T-helper 2 cell treated with Interferon-gamma antibody and Interleukin-4, amounts not matched to agents 100 ng/mL and 5 ng/mL, for 36 hours (primary cell): ENCODE data around the gene PDGFB. TPM values are rescaled to one million over a fixed set of nuclear protein-coding genes. Genes with fewer than 3 reads are reported as not detected.
"Not testable (repeated sequence)": the region's sequence is repeated elsewhere in the genome, so short reads cannot be mapped to it uniquely, and the experiment has no call there.

ENCODE experiments used
- intact Hi-C: fragments of 100-400 bp; cut with micrococcal nuclease; formaldehyde crosslinking; loops from one replicate; pipeline ENCODE4 v1.15.1; 2023
- total RNA-seq: library from RNA; stranded (reverse); gene quantifications from 2 replicates; pipeline ENCODE4 v1.2.3, GENCODE V29; 2022

PDGFB gene
- total RNA-seq, 1 donor from 2014 or later, result 0.30 TPM

GRCh38 chr22:39229688-39230260 is 15.0 kb downstream of the PDGFB start:
- intact Hi-C loops, result loop anchor here (10.0 kb wide), 1 partner anchor 55 kb away; no protein-coding TSS in a partner anchor

- intact Hi-C loops, result no loop called here
These were observed 15.7 kb downstream of the PDGFB start for GRCh38 chr22:39229075-39229474.

- intact Hi-C loops, result no loop called here
These were observed 17.1 kb downstream of the PDGFB start for GRCh38 chr22:39227542-39228272.

GRCh38 chr22:39226353-39226752 is 18.4 kb downstream of the PDGFB start:
- intact Hi-C loops, result no loop called here

- intact Hi-C loops, result no loop called here
These were observed 19.2 kb downstream of the PDGFB start for GRCh38 chr22:39225591-39225990.

- intact Hi-C loops, result no loop called here
These were observed 20.2 kb downstream of the PDGFB start for GRCh38 chr22:39224550-39224949.

- intact Hi-C loops, result no loop called here
These were observed 21.6 kb downstream of the PDGFB start for GRCh38 chr22:39223091-39223710.

GRCh38 chr22:39221999-39222686 is 22.6 kb downstream of the PDGFB start:
- intact Hi-C loops, result no loop called here

- intact Hi-C loops, result no loop called here
These were observed 23.6 kb downstream of the PDGFB start for GRCh38 chr22:39220890-39221850.

- intact Hi-C loops, result no loop called here
These were observed 24.3 kb downstream of the PDGFB start for GRCh38 chr22:39220450-39220849.

- intact Hi-C loops, result no loop called here
These were observed 25.4 kb downstream of the PDGFB start for GRCh38 chr22:39219071-39220039.

GRCh38 chr22:39218432-39218831 is 26.4 kb downstream of the PDGFB start:
- intact Hi-C loops, result not testable (repeated sequence)

GRCh38 chr22:39216143-39216490 is 28.7 kb downstream of the PDGFB start:
- intact Hi-C loops, result no loop called here

GRCh38 chr22:39215426-39216142 is 29.2 kb downstream of the PDGFB start:
- intact Hi-C loops, result no loop called here

GRCh38 chr22:39215070-39215396 is 29.7 kb downstream of the PDGFB start:
- intact Hi-C loops, result no loop called here

- intact Hi-C loops, result no loop called here
These were observed 30.3 kb downstream of the PDGFB start for GRCh38 chr22:39214383-39215069.

GRCh38 chr22:39214006-39214382 is 30.8 kb downstream of the PDGFB start:
- intact Hi-C loops, result no loop called here

- intact Hi-C loops, result no loop called here
These were observed 31.9 kb downstream of the PDGFB start for GRCh38 chr22:39212721-39213376.
